Naive B cell (primary cell): Measurements from ENCODE around the gene GCK. TPM values are rescaled to one million over a fixed set of nuclear protein-coding genes. Genes with fewer than 3 reads are reported as not detected.
"Not testable (repeated sequence)": the region's sequence is repeated elsewhere in the genome, so short reads cannot be mapped to it uniquely, and the experiment has no call there.

Experiments
- ATAC-seq, 2 donors: fragments of 150-1000 bp; cut with Tn5 transposase; 2 replicates each; pipeline ENCODE4 v1.10.0; 2021; ENCODE audit warnings: low read depth in 2 of 2, mild to moderate bottlenecking in 2 of 2, moderate library complexity in 2 of 2
- DNase-seq: peaks from one replicate; pipeline ENCODE4 v3.0.0; 2022
- H3K27ac Mint-ChIP-seq, 6 donors: one replicate each; pipeline ENCODE4 v1.8.0; 2020 to 2022; ENCODE audit warnings: mild to moderate bottlenecking in 6 of 6, mixed read lengths in 6 of 6, moderate library complexity in 5 of 6, inconsistent platforms in 2 of 6
- H3K27me3 Mint-ChIP-seq, 3 donors: one replicate each; pipeline ENCODE4 v1.8.0; 2021 to 2022; ENCODE audit warnings: mixed read lengths in 3 of 3, mild to moderate bottlenecking in 1 of 3
- H3K36me3 Mint-ChIP-seq, 2 donors: one replicate each; pipeline ENCODE4 v1.8.0; 2020 to 2022; ENCODE audit warnings: mixed read lengths in 2 of 2, inconsistent platforms in 1 of 2, mild to moderate bottlenecking in 1 of 2
- H3K4me1 Mint-ChIP-seq, 3 donors: one replicate each; pipeline ENCODE4 v1.8.0; 2020 to 2022; ENCODE audit warnings: mixed read lengths in 3 of 3, inconsistent platforms in 1 of 3, mild to moderate bottlenecking in 1 of 3, moderate library complexity in 1 of 3
- H3K4me3 Mint-ChIP-seq, 8 donors: one replicate each; pipeline ENCODE4 v1.8.0; 2020 to 2022; ENCODE audit warnings: mild to moderate bottlenecking in 8 of 8, mixed read lengths in 8 of 8, moderate library complexity in 8 of 8, inconsistent platforms in 2 of 8
- H3K9me3 Mint-ChIP-seq, 7 donors: one replicate each; pipeline ENCODE4 v1.8.0; 2020 to 2022; ENCODE audit warnings: mixed read lengths in 7 of 7, mild to moderate bottlenecking in 5 of 7, inconsistent platforms in 2 of 7, moderate library complexity in 1 of 7
- polyA plus RNA-seq, 6 donors: library from polyadenylated mRNA; unstranded; fragments of 300-500 nt; fragmentation: Illumina TruSeq; gene quantifications; one replicate each; pipeline ENCODE4 v1.2.3, GENCODE V29; 2021; ENCODE audit warnings: low read depth in 6 of 6

GCK gene
- polyA plus RNA-seq, 6 donors from 2014 or later, result 0.29 to 4.5 (median 0.45) TPM

GRCh38 chr7:44141221-44141850 lies 47.9 kb downstream of the GCK start, which contains the start of gene MYL7:
MYL7 (minus strand) TSS chr7:44141332; CDS start chr7:44141305, 27 bp downstream.
- H3K27ac Mint-ChIP-seq, result peak within 1 kb of the TSS in 2 of 6 donors; percentile 10 to 36
- H3K9me3 Mint-ChIP-seq, result no peaks in the 10 kb centered on the region
- H3K4me1 Mint-ChIP-seq, result peaks cover 6 to 12% (median 9%) of the 10 kb centered on the region in 3 donors
- no peak for DNase-seq
- H3K27me3 Mint-ChIP-seq, result peaks cover 0 to 12% (median 0%) of the 10 kb centered on the region in 3 donors
- no peak for ATAC-seq
- H3K4me3 Mint-ChIP-seq, result peak within 1 kb of the TSS in 1 of 8 donors; percentile 61
- H3K36me3 Mint-ChIP-seq, result no peaks in the 10 kb centered on the region

- H3K4me3 Mint-ChIP-seq, result peak overlapping the region in 1 of 8 donors; percentile 61
- no peaks in the 10 kb centered on the region for H3K36me3 Mint-ChIP-seq
- ATAC-seq, result no peak
- peak overlapping the region in 1 of 6 donors; percentile 36 for H3K27ac Mint-ChIP-seq
- DNase-seq, result no peak
- H3K9me3 Mint-ChIP-seq, result no peaks in the 10 kb centered on the region
- H3K4me1 Mint-ChIP-seq, result peaks cover 4 to 5% (median 5%) of the 10 kb centered on the region in 3 donors
- H3K27me3 Mint-ChIP-seq, result peaks cover 0 to 6% (median 0%) of the 10 kb centered on the region in 3 donors
These were observed 48.9 kb downstream of the GCK start for GRCh38 chr7:44140341-44140740.

- H3K4me1 Mint-ChIP-seq, result no peaks in the 10 kb centered on the region
- no peaks in the 10 kb centered on the region for H3K36me3 Mint-ChIP-seq
- no peak for DNase-seq
- ATAC-seq, result no peak
- H3K9me3 Mint-ChIP-seq, result no peaks in the 10 kb centered on the region
- H3K27ac Mint-ChIP-seq, result no peak overlapping the region
- no peak overlapping the region for H3K4me3 Mint-ChIP-seq
- H3K27me3 Mint-ChIP-seq, result no peaks in the 10 kb centered on the region
These were observed 49.8 kb downstream of the GCK start for GRCh38 chr7:44139311-44140010.

- Mint-ChIP-seq H3K4me1 (no peaks in the 10 kb centered on the region), H3K4me3 (no peak overlapping the region), H3K36me3 (no peaks in the 10 kb centered on the region), H3K9me3 (no peaks in the 10 kb centered on the region), H3K27me3 (no peaks in the 10 kb centered on the region), H3K27ac (peak overlapping the region in 1 of 6 donors; percentile 33)
- DNase-seq (no peak), ATAC-seq (no peak)
These were observed 50.5 kb downstream of the GCK start for GRCh38 chr7:44138698-44139097.

- Mint-ChIP-seq H3K9me3 (no peaks in the 10 kb centered on the region), H3K4me3 (no peak overlapping the region), H3K4me1 (no peaks in the 10 kb centered on the region), H3K27ac (peak overlapping the region in 1 of 6 donors; percentile 78), H3K36me3 (no peaks in the 10 kb centered on the region), H3K27me3 (no peaks in the 10 kb centered on the region)
- ATAC-seq (no peak), DNase-seq (no peak)
These were observed 52.5 kb downstream of the GCK start for GRCh38 chr7:44136731-44137130.

GRCh38 chr7:44134943-44135628 lies 54.2 kb downstream of the GCK start:
- H3K36me3 Mint-ChIP-seq, result no peaks in the 10 kb centered on the region
- H3K4me1 Mint-ChIP-seq, result no peaks in the 10 kb centered on the region
- H3K27ac Mint-ChIP-seq, result peak overlapping the region in 2 of 6 donors; percentile 68 to 87
- no peaks in the 10 kb centered on the region for H3K27me3 Mint-ChIP-seq
- no peaks in the 10 kb centered on the region for H3K9me3 Mint-ChIP-seq
- H3K4me3 Mint-ChIP-seq, result no peak overlapping the region
- ATAC-seq (no peak), DNase-seq (no peak)

- Mint-ChIP-seq H3K4me1 (no peaks in the 10 kb centered on the region), H3K9me3 (no peaks in the 10 kb centered on the region), H3K27me3 (no peaks in the 10 kb centered on the region), H3K4me3 (no peak overlapping the region), H3K27ac (no peak overlapping the region), H3K36me3 (no peaks in the 10 kb centered on the region)
- no peak for ATAC-seq
- no peak for DNase-seq
These were observed 55.9 kb downstream of the GCK start for GRCh38 chr7:44133295-44133694.

- ATAC-seq (no peak), DNase-seq (no peak)
- peaks cover 5 to 11% (median 9%) of the 10 kb centered on the region in 7 donors for H3K9me3 Mint-ChIP-seq
- H3K4me1 Mint-ChIP-seq, result no peaks in the 10 kb centered on the region
- H3K27ac Mint-ChIP-seq, result no peak overlapping the region
- no peaks in the 10 kb centered on the region for H3K27me3 Mint-ChIP-seq
- no peak overlapping the region for H3K4me3 Mint-ChIP-seq
- H3K36me3 Mint-ChIP-seq, result peaks cover 0 to 8% of the 10 kb centered on the region in 2 donors
These were observed 57.2 kb downstream of the GCK start for GRCh38 chr7:44132039-44132438.

GRCh38 chr7:44131173-44132029 lies 57.8 kb downstream of the GCK start:
- peaks cover 5 to 16% (median 9%) of the 10 kb centered on the region in 7 donors for H3K9me3 Mint-ChIP-seq
- H3K4me3 Mint-ChIP-seq, result no peak overlapping the region
- peak overlapping the region in 1 of 6 donors; percentile 73 for H3K27ac Mint-ChIP-seq
- H3K4me1 Mint-ChIP-seq, result no peaks in the 10 kb centered on the region
- ATAC-seq (no peak), DNase-seq (no peak)
- peaks cover 0 to 8% of the 10 kb centered on the region in 2 donors for H3K36me3 Mint-ChIP-seq
- H3K27me3 Mint-ChIP-seq, result no peaks in the 10 kb centered on the region

- peaks cover 5 to 16% (median 9%) of the 10 kb centered on the region in 7 donors for H3K9me3 Mint-ChIP-seq
- peak overlapping the region in 1 of 6 donors; percentile 76 for H3K27ac Mint-ChIP-seq
- DNase-seq (no peak), ATAC-seq (no peak)
- H3K36me3 Mint-ChIP-seq, result peaks cover 0 to 8% of the 10 kb centered on the region in 2 donors
- no peak overlapping the region for H3K4me3 Mint-ChIP-seq
- no peaks in the 10 kb centered on the region for H3K27me3 Mint-ChIP-seq
- peaks cover 3 to 5% (median 4%) of the 10 kb centered on the region in 3 donors for H3K4me1 Mint-ChIP-seq
These were observed 60.3 kb downstream of the GCK start for GRCh38 chr7:44128721-44129582.

- ATAC-seq, result no peak
These were observed 62.1 kb downstream of the GCK start for GRCh38 chr7:44127161-44127560.

GRCh38 chr7:44126574-44126973 lies 62.7 kb downstream of the GCK start:
- DNase-seq, ATAC-seq, H3K36me3 Mint-ChIP-seq, H3K27me3 Mint-ChIP-seq: not testable (repeated sequence)
- Mint-ChIP-seq H3K4me1 (peaks cover 15 to 18% (median 16%) of the 10 kb centered on the region in 3 donors), H3K4me3 (peak overlapping the region in 1 of 8 donors; percentile 2), H3K27ac (peak overlapping the region in 1 of 6 donors; percentile 74), H3K9me3 (peaks cover 5 to 16% (median 9%) of the 10 kb centered on the region in 7 donors)

More at GRCh38 chr7:44127161-44127560, 62.1 kb downstream of the GCK start:
- Mint-ChIP-seq H3K27ac (no peak overlapping the region), H3K36me3 (peaks cover 0 to 8% of the 10 kb centered on the region in 2 donors), H3K27me3 (no peaks in the 10 kb centered on the region), H3K9me3 (peaks cover 5 to 16% (median 9%) of the 10 kb centered on the region in 7 donors), H3K4me1 (peaks cover 14 to 15% (median 15%) of the 10 kb centered on the region in 3 donors), H3K4me3 (peak overlapping the region in 1 of 8 donors; percentile 42)
- DNase-seq, result no peak
